HCT116 (cell line): ENCODE results near the gene F2RL3.

Experiments used
- YY1 ChIP-seq: IDR thresholded peaks from 2 replicates; pipeline ENCODE4 v1.6.1; 2011; ENCODE audit warnings: low read length, low read depth, moderate library complexity, mild to moderate bottlenecking; ENCODE audit not compliant: insufficient replicate concordance; ENCODE audit errors: extremely low read depth
- TF ChIP-seq, protein P1 (sequence below), 3 experiments: fragments of 200-600 bp in 1 of 3; sonication (generic) in 1 of 3; IDR thresholded peaks in 2 of 3; conservative IDR thresholded peaks in 1 of 3; 2 replicates each; pipeline ENCODE4 v1.5.1; 2012 to 2017; ENCODE audit warnings: low read depth in 2 of 3, low read length in 2 of 3, antibody characterized with exemption in 1 of 3, borderline replicate concordance in 1 of 3, control low read depth in 1 of 3, mild to moderate bottlenecking in 1 of 3, mixed read lengths in 1 of 3, mixed run types in 1 of 3, moderate library complexity in 1 of 3; ENCODE audit not compliant: insufficient read depth in 1 of 3

GRCh38 chr19:16920816-16921529 lies 32.2 kb downstream of the F2RL3 start:
- TF ChIP-seq, protein P1, sequence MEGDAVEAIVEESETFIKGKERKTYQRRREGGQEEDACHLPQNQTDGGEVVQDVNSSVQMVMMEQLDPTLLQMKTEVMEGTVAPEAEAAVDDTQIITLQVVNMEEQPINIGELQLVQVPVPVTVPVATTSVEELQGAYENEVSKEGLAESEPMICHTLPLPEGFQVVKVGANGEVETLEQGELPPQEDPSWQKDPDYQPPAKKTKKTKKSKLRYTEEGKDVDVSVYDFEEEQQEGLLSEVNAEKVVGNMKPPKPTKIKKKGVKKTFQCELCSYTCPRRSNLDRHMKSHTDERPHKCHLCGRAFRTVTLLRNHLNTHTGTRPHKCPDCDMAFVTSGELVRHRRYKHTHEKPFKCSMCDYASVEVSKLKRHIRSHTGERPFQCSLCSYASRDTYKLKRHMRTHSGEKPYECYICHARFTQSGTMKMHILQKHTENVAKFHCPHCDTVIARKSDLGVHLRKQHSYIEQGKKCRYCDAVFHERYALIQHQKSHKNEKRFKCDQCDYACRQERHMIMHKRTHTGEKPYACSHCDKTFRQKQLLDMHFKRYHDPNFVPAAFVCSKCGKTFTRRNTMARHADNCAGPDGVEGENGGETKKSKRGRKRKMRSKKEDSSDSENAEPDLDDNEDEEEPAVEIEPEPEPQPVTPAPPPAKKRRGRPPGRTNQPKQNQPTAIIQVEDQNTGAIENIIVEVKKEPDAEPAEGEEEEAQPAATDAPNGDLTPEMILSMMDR (IDR thresholded peaks at IDR 0.05 in 2 of 3, conservative IDR thresholded peaks at IDR 0.05 in 1 of 3; ENCODE audit: borderline replicate concordance in 1 of 3, insufficient read depth in 1 of 3, low read depth in 2 of 3, low read length in 2 of 3) = no peak
- no peak for TF ChIP-seq YY1
